DND-41 (cell line): ENCODE results near the gene RPL7A.

Experiments used
- ATAC-seq: fragments of 200-7000 bp; cut with Tn5 transposase; 3 replicates; pipeline ENCODE4 v1.9.1; 2021; ENCODE audit warnings: low read depth; ENCODE audit not compliant: insufficient read depth
- DNase-seq: peaks from one replicate; pipeline ENCODE4 v3.0.0-alpha.2; 2020
- H2AFZ ChIP-seq: 2 replicates; pipeline ENCODE4 v1.6.0; 2012; ENCODE audit warnings: low read depth, low read length
- H3K27ac ChIP-seq: 2 replicates; pipeline ENCODE4 v1.5.1; 2012; ENCODE audit warnings: low read length, inconsistent platforms
- H3K27me3 ChIP-seq: fragments of 200-600 bp; sonication (generic); 2 replicates; pipeline ENCODE4 v1.6.0; 2012; ENCODE audit warnings: low read length, mild to moderate bottlenecking, inconsistent platforms; ENCODE audit not compliant: insufficient read depth, poor library complexity
- H3K36me3 ChIP-seq: 2 replicates; pipeline ENCODE4 v1.5.1; 2012; ENCODE audit warnings: low read length, inconsistent platforms; ENCODE audit not compliant: insufficient read depth
- H3K4me1 ChIP-seq: 2 replicates; pipeline ENCODE4 v1.5.1; 2012; ENCODE audit warnings: mild to moderate bottlenecking, low read length; ENCODE audit not compliant: insufficient read depth
- H3K4me2 ChIP-seq: 2 replicates; pipeline ENCODE4 v1.6.0; 2012; ENCODE audit warnings: mild to moderate bottlenecking, moderate library complexity, low read length, inconsistent platforms; ENCODE audit not compliant: insufficient read depth
- H3K4me3 ChIP-seq, 2 experiments: fragments of 200-600 bp in 1 of 2; shearing (Covaris generic) in 1 of 2; 2 replicates each; pipeline ENCODE4 v1.5.1; 2012 to 2016; ENCODE audit warnings: inconsistent platforms in 2 of 2, low read length in 2 of 2, mild to moderate bottlenecking in 2 of 2, low read depth in 1 of 2, moderate library complexity in 1 of 2
- H3K79me2 ChIP-seq: 2 replicates; pipeline ENCODE4 v1.6.0; 2012; ENCODE audit warnings: low read length, inconsistent platforms; ENCODE audit not compliant: insufficient read depth
- H3K9ac ChIP-seq: 2 replicates; pipeline ENCODE4 v1.6.0; 2012; ENCODE audit warnings: low read depth, mild to moderate bottlenecking, inconsistent platforms, low read length, moderate library complexity
- H3K9me3 ChIP-seq: 2 replicates; pipeline ENCODE4 v1.5.1; 2012; ENCODE audit warnings: low read length, moderate library complexity, mild to moderate bottlenecking, inconsistent platforms; ENCODE audit not compliant: insufficient read depth, severe bottlenecking
- H4K20me1 ChIP-seq: 2 replicates; pipeline ENCODE4 v1.6.0; 2012; ENCODE audit warnings: low read length; ENCODE audit not compliant: insufficient read depth
- CTCF ChIP-seq: IDR thresholded peaks from 2 replicates; pipeline ENCODE4 v1.5.1; 2012; ENCODE audit warnings: borderline replicate concordance, low read length, moderate library complexity, mild to moderate bottlenecking; ENCODE audit not compliant: poor library complexity, severe bottlenecking; ENCODE audit errors: extremely low read depth
- EZH2 ChIP-seq: IDR thresholded peaks from 3 replicates; pipeline ENCODE4 v1.6.1; 2012; ENCODE audit warnings: borderline replicate concordance, low read depth, mild to moderate bottlenecking, moderate library complexity, low read length, inconsistent platforms; ENCODE audit not compliant: severe bottlenecking

RPL7A gene

GRCh38 chr9:133352635-133353340 lies 4.8 kb downstream of the RPL7A start:
- Histone ChIP-seq H4K20me1 (peaks cover 41% of the 10 kb centered on the region), H3K79me2 (peaks cover 56% of the 10 kb centered on the region), H3K4me1 (peaks cover 51% of the 10 kb centered on the region), H3K27ac (no peak overlapping the region), H3K9ac (no peak overlapping the region), H3K4me3 (no peak overlapping the region), H3K27me3 (no peaks in the 10 kb centered on the region), H3K4me2 (no peak overlapping the region), H3K9me3 (no peaks in the 10 kb centered on the region), H3K36me3 (peaks cover 56% of the 10 kb centered on the region), H2AFZ (no peak overlapping the region)
- no peak for TF ChIP-seq EZH2
- no peak for DNase-seq
- ATAC-seq, result no peak

GRCh38 chr9:133353548-133353947 lies 5.5 kb downstream of the RPL7A start:
- Histone ChIP-seq H3K36me3 (peaks cover 54% of the 10 kb centered on the region), H2AFZ (no peak overlapping the region), H3K4me1 (peaks cover 58% of the 10 kb centered on the region), H3K4me2 (no peak overlapping the region), H3K9ac (no peak overlapping the region), H3K4me3 (no peak overlapping the region), H3K9me3 (no peaks in the 10 kb centered on the region), H3K27ac (no peak overlapping the region), H3K79me2 (peaks cover 54% of the 10 kb centered on the region), H3K27me3 (no peaks in the 10 kb centered on the region), H4K20me1 (peaks cover 39% of the 10 kb centered on the region)
- TF ChIP-seq CTCF, result no peak
- no peak for TF ChIP-seq EZH2
- no peak for ATAC-seq
- DNase-seq, result no peak

- Histone ChIP-seq H3K27ac (no peak overlapping the region), H4K20me1 (peaks cover 35% of the 10 kb centered on the region), H3K4me2 (peak overlapping the region; percentile 73; the same call in 1 of the 2 replicates), H2AFZ (no peak overlapping the region), H3K36me3 (peaks cover 52% of the 10 kb centered on the region), H3K9me3 (no peaks in the 10 kb centered on the region), H3K27me3 (no peaks in the 10 kb centered on the region), H3K79me2 (peaks cover 43% of the 10 kb centered on the region), H3K9ac (peak overlapping the region; percentile 63; the same call in 1 of the 2 replicates), H3K4me1 (peaks cover 51% of the 10 kb centered on the region), H3K4me3 (peak overlapping the region in 1 of 2 experiments; percentile 91; a peak in 1 of 4 replicates)
- DNase-seq, result no peak
- no peak for ATAC-seq
- no peak for TF ChIP-seq EZH2
- no peak for TF ChIP-seq CTCF
These were observed 6.7 kb downstream of the RPL7A start for GRCh38 chr9:133354766-133355165.

DNA sequence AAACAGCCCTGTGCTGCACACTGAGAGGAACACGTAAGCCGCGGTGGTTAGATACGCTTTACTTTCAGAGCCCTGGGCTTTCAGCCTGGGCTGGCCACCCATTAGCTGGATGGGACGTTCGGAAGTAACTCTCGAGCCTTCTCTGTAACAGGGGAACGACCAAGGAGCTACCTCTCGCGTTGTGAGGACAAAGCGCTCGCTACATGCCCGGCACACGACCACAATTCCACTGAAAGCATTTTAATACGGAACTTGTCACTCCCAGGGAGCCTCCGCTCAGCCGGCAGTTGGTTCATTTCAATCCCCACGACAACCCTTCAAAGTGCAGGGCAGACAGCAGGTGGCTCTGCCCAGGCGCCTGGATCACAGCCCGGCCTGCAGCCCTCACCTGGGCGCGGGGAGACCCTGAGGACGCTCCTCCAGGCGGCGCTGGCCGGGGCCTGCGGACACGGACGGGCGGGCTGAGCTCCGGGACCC lies 7.9 kb downstream of the RPL7A start:
- H3K4me1 ChIP-seq, result peaks cover 40% of the 10 kb centered on the region
- H3K79me2 ChIP-seq, result peaks cover 35% of the 10 kb centered on the region
- DNase-seq (no peak), ATAC-seq (no peak; the same call in 2 of the 3 replicates)
- H3K4me3 ChIP-seq, result peak overlapping the region; percentile 84 to 91
- no peaks in the 10 kb centered on the region for H3K9me3 ChIP-seq
- H2AFZ ChIP-seq, result peak overlapping the region; percentile 31; the same call in 1 of the 2 replicates
- H3K9ac ChIP-seq, result peak overlapping the region; percentile 63
- H4K20me1 ChIP-seq, result peaks cover 29% of the 10 kb centered on the region; the same call in 1 of the 2 replicates
- TF ChIP-seq CTCF, result no peak
- TF ChIP-seq EZH2, result no peak
- peak overlapping the region; percentile 73 for H3K4me2 ChIP-seq
- H3K27ac ChIP-seq, result peak overlapping the region; percentile 60
- H3K27me3 ChIP-seq, result no peaks in the 10 kb centered on the region
- H3K36me3 ChIP-seq, result peaks cover 52% of the 10 kb centered on the region
